Hindlimb muscle (tissue), 1 donor: ENCODE data around the gene RGL4. TPM values are rescaled to one million over a fixed set of nuclear protein-coding genes. Genes with fewer than 3 reads are reported as not detected.
"Not testable (repeated sequence)": the region's sequence is repeated elsewhere in the genome, so short reads cannot be mapped to it uniquely, and the experiment has no call there.

Experiments used
- DNase-seq: peaks from one replicate; pipeline ENCODE4 v3.0.0-alpha.2; 2013
- polyA plus RNA-seq: library from polyadenylated mRNA; unstranded; fragments of 120-200 nt; gene quantifications from one replicate; pipeline ENCODE4 v1.2.1, GENCODE V29; 2013; ENCODE audit not compliant: insufficient read length

The RGL4 gene
- polyA plus RNA-seq, 1 donor: 2.0 TPM

DNA sequence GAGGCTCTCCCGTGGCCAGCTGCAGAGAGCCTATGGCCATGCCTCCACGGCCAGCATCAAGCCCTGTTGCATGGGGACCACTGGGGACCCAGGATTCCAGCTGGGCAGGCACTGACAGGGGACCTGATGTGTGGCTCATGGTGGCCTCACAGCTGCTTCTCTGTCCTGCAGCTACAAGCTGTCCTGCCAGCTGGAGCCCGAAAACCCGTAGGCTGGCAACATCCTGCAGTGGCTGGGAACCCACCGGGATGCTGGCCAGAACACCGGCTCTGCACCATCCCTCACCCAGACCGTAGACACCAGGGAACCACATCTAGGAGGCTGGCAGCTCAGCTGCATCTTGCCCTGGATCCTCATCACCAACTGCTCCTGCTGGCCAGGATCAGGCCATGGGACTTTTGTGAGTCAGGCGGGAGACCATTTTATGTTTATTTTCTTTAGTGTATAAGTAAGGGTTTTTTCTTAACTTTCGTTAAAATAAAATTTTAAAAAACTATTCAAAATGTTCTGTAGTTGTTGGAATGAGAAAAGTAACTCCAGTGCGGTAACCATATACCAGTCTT lies 7.9 kb downstream of the RGL4 start:
- DNase-seq: no peak

DNA sequence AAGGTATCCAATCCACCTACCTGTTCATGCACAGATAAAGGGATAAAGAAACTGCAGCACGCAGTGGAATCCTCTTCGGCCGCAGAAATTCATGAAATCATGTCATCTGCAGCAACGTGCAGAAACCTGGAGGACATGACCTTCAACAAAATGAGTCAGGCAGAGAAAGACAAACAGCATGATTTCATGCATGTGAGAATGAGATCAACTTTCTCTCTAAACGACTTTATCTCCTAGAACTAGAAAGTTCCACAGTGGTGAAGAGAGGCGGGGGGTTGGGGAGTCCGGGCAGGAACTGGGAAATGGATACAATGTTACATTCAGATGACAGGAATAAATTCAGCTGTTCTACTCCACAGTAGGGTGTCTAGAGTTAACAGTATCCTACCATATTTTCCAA lies 9.9 kb downstream of the RGL4 start:
- no peak for DNase-seq

DNA sequence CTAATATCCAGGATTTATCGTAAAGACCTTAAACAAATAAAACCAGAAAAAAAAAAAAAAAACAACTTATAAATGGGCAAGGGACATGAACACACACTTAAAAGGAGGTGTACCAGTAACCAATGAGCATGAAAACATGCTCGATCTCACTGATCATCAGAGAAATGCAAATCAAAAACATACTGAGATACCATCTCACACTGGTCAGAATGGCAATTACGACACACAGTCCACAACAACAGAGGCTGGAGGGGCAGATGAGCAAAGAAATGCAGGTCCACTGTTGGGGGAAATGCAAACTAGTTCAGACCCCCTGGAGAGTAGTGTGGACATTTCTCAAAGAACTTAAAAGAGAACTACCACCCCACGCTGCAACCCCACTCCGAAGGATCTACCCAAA lies 13.2 kb downstream of the RGL4 start:
- no peak for DNase-seq

DNA sequence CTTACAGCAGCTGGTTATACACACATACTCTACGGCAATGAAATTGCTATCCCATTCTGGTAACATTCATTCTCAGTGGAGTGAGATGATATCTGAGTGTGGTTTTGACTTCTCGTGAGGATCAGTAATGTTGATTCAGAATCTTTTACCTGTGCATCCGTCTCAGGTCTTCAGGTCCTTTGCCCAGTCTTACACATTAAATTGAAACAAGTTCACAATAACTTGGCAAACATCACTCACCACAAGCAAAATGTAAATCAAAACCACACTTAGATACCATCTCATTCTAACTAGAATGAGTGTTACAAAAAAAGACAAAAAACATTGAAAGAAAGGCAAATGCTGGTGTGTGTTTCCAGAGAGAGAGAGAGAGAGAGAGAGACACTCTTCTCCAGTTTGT lies 14.0 kb downstream of the RGL4 start:
- DNase-seq: no peak

DNA sequence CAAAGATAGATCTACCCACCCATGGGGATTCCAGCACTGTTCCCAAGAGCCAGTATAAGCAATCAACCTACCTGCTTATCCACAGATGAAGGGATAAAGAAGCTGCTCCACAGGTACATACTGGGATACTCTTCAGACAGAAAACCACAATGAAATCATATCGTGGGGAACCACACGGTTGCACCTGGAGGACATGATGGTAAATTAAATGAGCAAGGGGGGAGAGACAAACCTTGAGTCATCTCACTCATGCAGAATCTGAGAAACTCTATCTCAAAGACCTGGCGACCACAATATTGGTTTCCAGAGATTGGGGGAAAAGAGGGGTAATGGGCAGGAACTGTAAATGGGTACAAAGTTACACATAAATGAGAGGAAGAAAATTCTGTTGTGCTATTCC lies 14.5 kb downstream of the RGL4 start:
- no peak for DNase-seq

DNA sequence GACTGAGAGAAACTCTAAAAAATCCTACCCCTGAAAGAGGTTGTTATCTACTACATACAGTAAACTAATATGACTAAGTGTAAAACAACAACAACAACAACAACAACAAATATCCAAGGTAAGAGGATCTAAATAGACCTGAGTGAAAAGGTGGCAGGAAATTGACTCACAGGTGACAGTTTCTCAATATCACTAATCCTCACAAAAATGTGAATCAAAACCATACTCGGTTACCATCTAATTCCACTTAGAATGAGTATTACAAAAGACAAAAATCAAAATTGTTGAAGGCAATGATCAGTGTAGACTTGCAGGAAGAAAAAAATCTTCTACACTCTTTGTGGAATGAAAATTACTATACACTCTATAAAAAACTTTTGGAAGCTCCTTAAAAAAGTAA lies 17.5 kb downstream of the RGL4 start:
- DNase-seq: no peak

DNA sequence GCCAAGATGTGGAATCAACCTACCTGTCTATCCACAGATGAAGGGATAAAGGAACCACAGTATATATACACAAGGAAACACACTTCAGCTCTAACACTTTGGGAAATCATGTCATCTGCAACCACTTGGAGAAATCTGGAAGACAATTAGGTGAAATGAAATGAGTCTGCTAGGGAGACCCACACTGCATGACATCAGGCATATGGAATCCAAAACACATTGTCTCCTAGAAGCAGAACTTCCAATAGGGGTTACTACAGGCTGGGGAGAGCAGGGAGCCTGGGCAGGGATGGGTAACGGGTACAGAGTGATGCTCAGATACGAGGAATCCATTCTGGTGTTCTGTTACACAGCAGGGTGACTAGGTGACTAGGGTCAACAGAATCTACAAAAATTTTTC lies 18.3 kb downstream of the RGL4 start:
- no peak for DNase-seq

DNA sequence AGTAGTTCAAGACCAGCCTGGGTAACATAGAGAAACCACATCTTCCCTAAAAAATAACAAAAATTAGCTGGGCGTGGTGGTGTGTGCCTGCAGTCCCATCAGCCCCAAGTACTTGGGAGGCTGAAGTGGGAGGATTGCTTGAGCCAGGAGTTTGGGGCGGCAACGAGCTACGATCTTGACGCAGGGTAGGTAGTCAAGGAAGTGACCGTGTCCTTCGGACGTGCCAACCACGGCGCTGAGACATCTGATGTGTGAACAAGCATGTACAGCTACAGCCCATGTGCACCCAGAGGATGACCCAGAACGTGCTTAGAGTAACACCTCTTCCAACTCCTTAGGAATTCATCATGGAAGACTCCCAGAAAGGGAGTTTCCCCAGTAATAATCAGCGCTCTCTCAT lies 21.4 kb downstream of the RGL4 start:
- no peak for DNase-seq

DNA sequence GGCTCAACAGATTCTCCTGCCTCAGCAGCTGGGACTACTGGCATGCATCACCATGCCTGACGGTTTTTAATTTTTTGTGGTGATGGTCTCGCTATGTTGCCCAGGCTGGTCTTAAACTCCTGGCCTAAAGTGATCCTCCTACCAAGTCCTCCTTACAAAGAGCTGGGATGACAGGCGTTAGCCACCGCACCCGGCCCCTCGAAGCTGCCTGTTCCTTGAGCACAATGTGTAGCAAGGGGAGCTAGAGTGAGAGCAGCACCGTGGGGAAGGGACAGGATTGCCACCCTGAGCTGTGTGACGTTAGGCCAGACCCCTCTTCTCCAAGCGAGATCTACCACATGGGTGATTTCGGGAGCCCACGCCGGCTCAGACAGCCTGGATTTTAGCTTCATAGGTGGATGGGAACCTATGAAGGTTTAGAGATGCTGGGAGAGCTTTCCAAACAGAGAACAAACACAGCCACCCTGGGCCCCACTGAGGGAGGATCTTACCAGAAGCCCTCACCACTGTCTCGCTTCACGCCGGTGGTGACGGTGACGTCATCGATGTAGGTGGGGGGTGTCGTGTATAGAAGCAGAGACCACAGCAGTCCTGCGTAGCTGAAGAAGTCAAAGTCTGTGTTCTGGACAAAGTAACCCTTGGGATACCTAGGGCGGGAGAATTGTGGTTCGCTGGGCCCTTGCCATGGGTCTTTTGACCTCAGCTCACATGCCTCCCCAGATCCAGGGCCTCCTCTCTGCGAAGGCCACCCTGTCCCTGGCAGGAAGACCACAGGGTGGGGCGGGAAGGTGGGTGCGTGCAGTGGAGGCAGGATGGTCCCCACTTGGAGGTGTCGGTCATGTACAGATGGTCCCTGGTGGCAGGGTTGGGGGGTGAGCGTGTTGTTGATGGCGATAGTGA lies 23.1 kb downstream of the RGL4 start:
- DNase-seq: no peak

DNA sequence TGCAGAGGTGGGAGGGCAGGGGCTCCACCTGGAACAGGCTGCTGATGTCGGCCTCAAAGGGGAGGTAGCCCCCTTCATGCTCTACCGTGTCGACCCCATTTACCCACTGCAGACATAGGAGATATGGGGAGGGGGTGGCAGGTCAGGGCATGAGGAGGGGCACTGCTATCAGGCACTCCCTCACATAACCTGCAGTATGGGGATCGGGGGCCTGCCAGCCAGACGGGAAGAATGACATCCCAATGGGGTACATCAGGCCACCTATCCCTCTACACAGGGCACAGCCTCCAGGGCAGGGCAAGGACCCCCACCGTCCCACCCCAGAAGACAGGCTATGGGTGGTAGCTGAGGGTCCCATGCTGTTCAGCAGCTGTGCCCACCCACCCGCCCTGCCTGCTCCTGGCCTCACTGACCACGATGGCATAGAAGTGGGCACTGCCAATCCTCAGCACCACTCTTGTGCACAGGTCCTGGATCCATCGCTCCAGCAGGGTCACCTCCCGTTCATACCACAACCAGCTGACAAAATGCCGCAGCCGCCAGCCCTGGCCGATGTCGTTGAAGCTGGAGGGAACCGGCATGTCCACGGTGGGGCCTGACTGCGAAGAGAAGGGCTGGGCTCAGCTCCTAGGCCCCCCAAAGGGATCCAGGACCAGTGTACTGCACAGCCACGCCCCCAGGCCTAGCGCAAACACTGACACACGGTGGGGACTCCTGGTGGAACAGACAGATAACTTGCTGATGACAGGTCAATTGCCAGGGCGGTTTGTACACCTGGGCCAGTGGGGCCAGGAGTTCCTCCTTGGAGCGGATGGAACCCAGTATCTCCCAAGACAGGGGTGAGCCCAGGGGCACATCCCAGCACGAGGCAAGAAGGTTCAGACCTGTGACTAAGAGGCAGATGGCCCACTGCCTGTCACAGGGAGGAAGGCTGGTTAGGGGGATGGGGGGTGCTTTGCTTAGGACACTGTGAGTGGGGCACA lies 24.1 kb downstream of the RGL4 start:
- no peak for DNase-seq

DNA sequence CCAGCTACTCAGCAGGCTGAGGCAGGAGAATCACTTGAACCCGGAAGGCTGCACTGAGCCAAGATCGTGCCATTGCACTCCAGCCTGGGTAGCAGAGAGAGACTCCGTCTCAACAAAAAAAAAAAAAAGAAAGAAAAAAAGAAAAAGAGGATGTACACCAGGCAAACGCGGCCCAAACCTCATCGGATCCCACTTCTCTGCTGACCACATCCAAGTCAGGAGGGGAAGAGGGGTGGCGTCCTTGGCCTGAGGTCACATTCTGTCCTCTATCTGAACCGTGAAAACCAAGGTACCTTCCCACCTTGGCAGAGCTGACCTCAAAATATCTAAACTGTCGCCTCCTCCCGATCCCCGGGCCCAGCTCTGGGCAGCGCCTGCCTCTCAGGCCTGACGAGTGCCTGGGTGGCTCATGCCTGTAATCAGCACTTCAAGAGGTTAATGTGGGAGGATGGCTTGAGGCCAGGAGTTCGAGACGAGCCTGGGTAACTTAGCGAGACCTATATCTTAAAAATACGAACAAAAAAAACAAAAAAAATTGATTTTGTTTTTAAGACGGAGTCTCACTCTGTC lies 25.1 kb downstream of the RGL4 start:
- no peak for DNase-seq

DNA sequence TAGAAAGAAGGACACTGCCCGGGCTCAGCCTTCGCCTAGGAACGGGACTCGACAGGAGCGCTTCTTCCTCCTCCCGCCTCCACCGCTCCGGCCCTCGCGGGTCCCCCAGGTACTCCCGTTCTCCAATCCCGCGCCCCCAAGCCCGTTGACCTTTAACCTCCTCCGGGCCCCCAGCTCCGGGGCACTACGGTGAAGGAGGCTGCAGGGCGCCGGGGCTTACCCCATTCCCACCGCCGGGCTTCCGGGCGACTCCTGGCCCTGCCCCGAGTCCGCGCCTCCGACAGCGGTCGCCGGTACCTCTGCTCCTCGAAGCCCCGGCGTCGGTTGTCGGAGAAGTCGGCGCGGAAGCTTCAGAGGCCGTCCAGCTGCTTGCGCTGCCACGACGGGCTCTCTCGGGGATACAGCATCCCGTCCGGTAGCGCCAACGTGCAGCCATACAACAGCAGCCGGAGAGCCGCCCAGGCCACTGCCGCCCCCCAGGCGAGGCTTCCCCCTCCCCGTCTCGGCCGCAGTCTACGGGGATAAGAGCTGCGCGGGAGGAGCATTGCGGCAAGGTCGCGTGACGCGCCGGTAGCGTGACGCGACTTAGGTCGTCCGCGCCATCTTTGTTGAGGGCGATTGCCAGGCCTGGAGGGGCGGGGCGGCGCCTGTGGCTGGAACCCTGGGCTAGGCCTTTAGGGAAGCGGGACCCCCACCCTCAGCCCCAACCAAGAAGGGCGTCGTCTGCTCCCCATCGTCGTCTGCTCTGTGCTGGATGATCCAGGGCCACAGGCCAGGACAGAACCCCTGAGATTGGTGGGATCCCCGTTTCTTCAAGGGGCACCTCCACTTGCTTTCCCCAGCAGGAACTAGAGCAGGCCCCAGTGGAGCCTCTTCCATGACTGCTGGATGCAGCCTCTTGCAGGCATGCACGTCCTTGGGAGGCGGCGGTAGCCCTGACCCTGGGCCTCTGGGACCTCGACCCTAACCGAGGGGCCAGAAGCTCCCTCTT lies 26.3 kb downstream of the RGL4 start:
- DNase-seq: peak; percentile 89

DNA sequence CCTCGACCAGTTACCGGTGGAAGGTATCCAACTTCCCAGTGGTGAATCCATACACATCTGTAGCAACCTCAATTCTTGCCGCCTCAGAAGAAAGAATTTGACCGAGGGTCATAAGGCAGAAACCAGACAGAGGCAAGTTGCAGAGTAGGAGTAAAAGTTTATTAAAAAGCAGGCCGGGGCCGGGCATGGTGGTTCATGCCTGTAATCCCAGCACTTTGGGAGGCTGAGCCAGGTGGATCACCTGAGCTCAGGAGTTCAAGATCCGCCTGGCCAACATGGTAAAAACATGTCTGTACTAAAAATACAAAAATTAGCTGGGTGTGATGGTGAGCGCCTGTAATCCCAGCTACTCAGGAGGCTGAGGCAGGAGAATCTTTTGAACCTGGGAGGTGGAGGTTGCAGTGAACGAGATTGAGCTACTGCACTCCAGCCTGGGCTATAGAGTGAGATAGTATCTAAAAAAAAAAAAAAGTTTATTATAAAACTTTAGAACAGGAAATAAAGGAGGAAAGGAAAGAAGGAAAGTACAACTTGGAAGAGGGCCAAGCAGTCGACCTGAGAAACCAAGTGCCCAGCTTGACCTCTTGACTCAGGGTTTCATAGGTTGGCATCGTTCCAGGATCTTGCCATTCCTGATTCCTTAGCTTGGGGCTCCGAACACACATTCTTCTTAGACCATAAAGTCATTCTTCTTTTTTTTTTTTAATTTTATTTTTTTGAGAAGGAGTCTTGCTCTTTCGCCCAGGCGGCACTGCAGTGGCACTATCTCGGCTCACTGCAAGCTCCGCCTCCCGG lies 27.8 kb downstream of the RGL4 start:
- no peak for DNase-seq

DNA sequence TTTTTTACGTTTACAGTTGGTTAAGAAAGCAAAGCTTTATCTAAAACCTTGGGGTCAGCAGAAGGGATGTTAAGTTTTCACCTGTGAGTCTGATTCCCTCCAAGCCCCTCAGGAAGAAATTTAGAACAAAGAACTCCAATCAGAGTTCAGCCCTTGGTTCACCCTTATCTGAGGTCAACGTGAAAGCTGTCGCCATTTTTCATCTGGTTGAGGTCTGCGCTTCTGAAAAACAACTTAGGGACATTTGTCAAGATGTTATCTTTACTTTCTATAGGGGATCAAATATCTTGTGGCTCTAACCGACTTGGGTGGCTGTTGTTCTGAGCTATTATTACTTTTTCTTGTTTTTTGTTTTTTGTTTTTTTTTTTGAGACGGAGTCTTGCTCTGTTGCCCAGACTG lies 30.0 kb downstream of the RGL4 start:
- no peak for DNase-seq

DNA sequence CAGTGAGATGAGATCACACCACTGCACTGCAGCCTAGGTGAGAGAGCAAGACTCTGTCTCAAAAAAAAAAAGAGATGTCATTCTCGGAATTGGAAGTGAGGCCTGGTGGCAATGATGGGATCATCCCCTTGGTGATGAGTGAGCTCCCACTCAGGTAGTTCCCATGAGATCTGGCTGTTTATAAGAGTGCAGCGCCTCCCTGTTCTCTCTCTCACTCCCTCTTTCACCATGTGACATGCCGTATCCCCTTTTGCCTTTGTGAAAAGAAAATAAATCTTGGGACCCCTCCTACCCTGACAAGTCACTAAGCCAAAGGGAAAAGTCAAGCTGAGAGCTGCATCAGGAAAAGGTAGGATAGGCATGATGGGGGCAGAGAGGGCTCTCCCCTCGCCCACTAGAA lies 31.3 kb downstream of the RGL4 start:
- DNase-seq: no peak

DNA sequence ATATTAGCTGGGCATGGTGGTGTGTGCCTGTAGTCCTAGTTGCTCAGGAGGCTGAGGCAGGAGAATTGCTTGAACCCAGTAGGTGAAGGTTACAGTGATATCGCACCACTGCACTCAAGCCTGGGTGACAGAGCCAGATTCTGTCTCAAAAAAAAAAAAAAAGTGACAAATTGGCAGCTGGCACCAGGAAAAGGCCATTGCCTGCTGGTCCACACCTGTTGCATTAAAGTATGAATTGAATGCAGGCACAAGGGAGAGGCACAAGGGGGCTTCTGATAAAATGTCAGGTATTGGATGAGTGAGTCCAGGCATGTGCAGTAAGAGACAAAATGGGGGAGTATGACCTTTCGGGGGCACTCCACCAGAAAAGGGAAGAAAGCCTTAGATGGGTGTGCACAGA lies 31.9 kb downstream of the RGL4 start:
- DNase-seq: no peak

DNA sequence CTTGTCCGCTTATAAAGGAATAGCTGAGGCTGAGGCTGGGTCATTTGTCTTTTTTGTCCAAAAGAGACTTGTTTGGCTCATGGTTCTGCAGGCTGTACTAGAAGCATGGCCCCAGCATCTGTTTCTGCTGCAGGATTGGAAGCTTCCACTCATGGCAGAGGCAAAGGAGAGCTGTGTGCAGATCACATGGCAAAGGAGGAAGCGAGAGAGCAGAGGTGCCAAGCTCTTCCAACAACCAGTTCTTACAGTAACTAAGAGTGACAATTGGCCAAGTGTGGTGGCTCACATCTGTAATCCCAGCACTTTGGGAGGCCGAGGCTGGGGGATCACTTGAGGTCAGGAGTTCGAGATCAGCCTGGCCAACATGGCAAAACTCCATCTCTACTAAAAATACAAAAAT lies 37.3 kb downstream of the RGL4 start:
- DNase-seq: not testable (repeated sequence)

DNA sequence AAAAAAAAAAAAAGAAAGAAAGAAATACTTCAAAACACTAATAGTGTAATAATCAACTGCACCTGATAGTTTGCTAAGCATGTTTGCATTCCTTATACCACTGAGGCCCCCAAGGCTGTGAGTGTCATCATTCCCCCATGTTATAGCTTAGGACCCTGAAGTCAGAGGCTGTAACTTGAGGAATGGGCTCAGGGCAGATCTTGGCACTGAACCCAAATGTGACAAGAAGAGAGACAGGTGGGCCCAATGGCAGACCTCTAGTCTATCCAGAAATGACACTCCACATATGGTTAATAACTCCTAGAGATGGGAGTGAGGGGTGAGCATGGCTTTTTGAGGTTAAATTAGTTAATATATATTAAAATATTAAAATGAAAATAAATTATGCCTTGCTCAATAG lies 46.9 kb downstream of the RGL4 start:
- no peak for DNase-seq

DNA sequence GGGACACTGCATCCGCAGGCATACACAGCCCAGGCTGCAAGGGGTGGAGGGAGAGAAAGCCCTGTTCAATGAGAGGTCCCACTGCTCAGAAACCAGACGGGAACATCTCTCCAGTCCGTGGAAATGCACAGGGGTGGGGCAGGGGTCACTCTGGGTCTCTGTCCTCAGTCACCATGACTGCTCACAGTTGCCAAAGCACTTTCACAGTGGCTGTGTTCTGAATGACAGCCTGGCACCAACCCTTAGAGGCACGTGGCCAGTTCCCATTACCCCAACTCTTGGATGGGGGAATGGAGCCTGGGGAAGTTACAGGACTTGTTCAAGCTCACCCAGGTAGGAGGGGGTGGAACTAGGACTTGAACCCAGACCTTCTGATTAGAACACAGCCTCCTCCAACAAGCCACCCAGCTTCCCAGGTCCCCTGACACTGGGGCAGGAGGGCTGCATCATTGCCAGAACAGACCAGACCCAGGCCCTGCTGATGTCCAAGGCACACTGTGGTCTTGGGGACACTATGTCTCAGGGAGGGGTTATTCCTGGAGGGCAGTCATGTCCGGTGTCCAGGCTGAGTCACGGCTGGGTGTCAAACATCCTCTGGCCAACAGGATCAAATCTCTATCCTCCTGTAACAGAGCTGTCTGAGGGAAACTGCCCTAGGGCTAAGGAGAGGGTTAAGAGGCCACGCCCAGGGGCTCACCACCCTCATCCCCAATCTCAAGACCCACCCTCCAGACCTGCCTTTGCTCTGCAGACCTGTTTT lies 51.9 kb downstream of the RGL4 start:
- no peak for DNase-seq

DNA sequence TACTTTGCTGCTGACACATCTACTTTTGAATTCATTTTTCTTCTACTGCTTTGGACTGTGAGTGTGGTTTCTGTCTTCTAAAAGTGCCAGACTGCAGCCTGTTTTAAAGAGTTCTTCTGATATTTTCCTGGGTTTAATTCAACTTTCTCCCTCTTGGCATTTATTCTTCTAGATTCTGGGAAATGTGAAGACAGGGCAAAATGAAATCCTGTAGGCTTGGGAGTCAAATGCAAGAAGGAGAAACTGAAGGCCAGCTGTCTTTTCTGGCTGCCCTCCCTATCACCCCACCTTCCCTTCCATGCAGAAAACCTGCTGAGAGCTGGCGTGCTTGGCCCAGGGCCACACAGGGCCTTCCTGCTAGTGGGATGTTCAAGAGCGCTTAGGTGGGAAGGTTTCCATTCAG lies 52.5 kb downstream of the RGL4 start:
- DNase-seq: peak; percentile 77
